HepG2 (cell line): ENCODE results near the gene KCTD6. TPM values are rescaled to one million over a fixed set of nuclear protein-coding genes. Genes with fewer than 3 reads are reported as not detected.
A peak's percentile ranks its signal among the peaks of the same experiment; 100 is the strongest.

Experiments
- EZH2 ChIP-seq: conservative IDR thresholded peaks from 2 replicates; pipeline ENCODE4 v1.6.1; 2012; ENCODE audit warnings: mild to moderate bottlenecking, low read depth, low read length, moderate library complexity
- GATAD2A ChIP-seq: IDR thresholded peaks from 2 replicates; pipeline ENCODE4 v1.6.1; 2016
- KLF13 ChIP-seq: sonication (generic); formaldehyde crosslinking; IDR thresholded peaks from 2 replicates; pipeline ENCODE4 v1.4.0; 2020; ENCODE audit warnings: mild to moderate bottlenecking, missing genetic modification reagents
- PTBP1 ChIP-seq: fragments of 200-400 bp; formaldehyde crosslinking; IDR thresholded peaks from 2 replicates; pipeline ENCODE4 v1.6.1; 2018; ENCODE audit warnings: low read length, low read depth; ENCODE audit not compliant: poor library complexity, severe bottlenecking
- STAG1 ChIP-seq: sonication (generic); formaldehyde crosslinking; IDR thresholded peaks from 2 replicates; pipeline ENCODE4 v1.4.0; 2020; ENCODE audit warnings: missing genetic modification reagents
- U2AF1 ChIP-seq: fragments of 200-400 bp; formaldehyde crosslinking; optimal IDR thresholded peaks from 2 replicates; pipeline ENCODE3; 2017; ENCODE audit warnings: mild to moderate bottlenecking, low read depth, low read length
- ZBTB7A ChIP-seq: sonication (generic); formaldehyde crosslinking; IDR thresholded peaks from 2 replicates; pipeline ENCODE4 v1.8.0; 2022; ENCODE audit warnings: mild to moderate bottlenecking, missing genetic modification reagents
- ZFP36L2 ChIP-seq: sonication (generic); formaldehyde crosslinking; IDR thresholded peaks from 2 replicates; pipeline ENCODE4 v1.4.0; 2020; ENCODE audit warnings: missing genetic modification reagents
- ZNF678 ChIP-seq: sonication (generic); formaldehyde crosslinking; IDR thresholded peaks from 2 replicates; pipeline ENCODE4 v1.4.0; 2020; ENCODE audit warnings: mild to moderate bottlenecking, missing genetic modification reagents
- polyA plus RNA-seq, 8 experiments: library from polyadenylated mRNA; depleted of rRNA in 3 of 8; stranded (reverse) in 7 of 8; unstranded in 1 of 8; fragments of >200 nt; fragmentation: Illumina TruSeq in 4 of 8; extraction: Trizol in 4 of 8; gene quantifications; 2 replicates each; pipeline versions ENCODE4 v1.2.1 to v1.2.3, GENCODE V29; 2011 to 2016; ENCODE audit warnings: low read depth in 4 of 8, missing spikeins in 1 of 8, mixed read lengths in 1 of 8; ENCODE audit not compliant: insufficient read depth in 1 of 8
- total RNA-seq, 5 experiments: library from RNA; depleted of rRNA; stranded (reverse); fragments of >200 nt; fragmentation: Illumina TruSeq; extraction: Trizol; gene quantifications; 2 replicates each; pipeline ENCODE4 v1.2.3, GENCODE V29; 2016; ENCODE audit warnings: low read depth in 1 of 5
- TF ChIP-seq, protein P1 (sequence below): IDR thresholded peaks from 2 replicates; pipeline ENCODE4 v1.6.1; 2016
- TF ChIP-seq, protein P2 (sequence below), 2 experiments: fragments of 450-650 bp in 1 of 2; sonication (generic) in 1 of 2; formaldehyde crosslinking; IDR thresholded peaks; 2 replicates each; pipeline versions ENCODE4 v1.5.0 to v1.8.0; 2020 to 2022; ENCODE audit warnings: mild to moderate bottlenecking in 1 of 2, missing genetic modification reagents in 1 of 2
- TF ChIP-seq, protein P3 (sequence below): IDR thresholded peaks from 2 replicates; pipeline ENCODE4 v1.6.1; 2016; ENCODE audit warnings: mild to moderate bottlenecking, missing biosample characterization, missing genetic modification reagents
- TF ChIP-seq, protein P4 (sequence below): sonication (generic); formaldehyde crosslinking; IDR thresholded peaks from 2 replicates; pipeline ENCODE4 v1.8.0; 2023; ENCODE audit warnings: mild to moderate bottlenecking, missing genetic modification reagents
- TF ChIP-seq, protein P5 (sequence below): sonication (generic); formaldehyde crosslinking; IDR thresholded peaks from 2 replicates; pipeline ENCODE4 v1.4.0; 2020; ENCODE audit warnings: missing genetic modification reagents
- TF ChIP-seq, protein P6 (sequence below): sonication (generic); formaldehyde crosslinking; IDR thresholded peaks from 2 replicates; pipeline ENCODE4 v1.4.0; 2020; ENCODE audit warnings: mild to moderate bottlenecking, missing genetic modification reagents
- TF ChIP-seq, protein P7 (sequence below): sonication (generic); formaldehyde crosslinking; IDR thresholded peaks from 2 replicates; pipeline ENCODE4 v1.9.0; 2021; ENCODE audit warnings: missing genetic modification reagents, mild to moderate bottlenecking, borderline replicate concordance

Gene KCTD6
- total and polyA plus RNA-seq, 2 of the 13 experiments (the other 11 are each of a cell fraction or from before 2014, with no cell fraction given): 13.4 to 14.2 TPM

DNA sequence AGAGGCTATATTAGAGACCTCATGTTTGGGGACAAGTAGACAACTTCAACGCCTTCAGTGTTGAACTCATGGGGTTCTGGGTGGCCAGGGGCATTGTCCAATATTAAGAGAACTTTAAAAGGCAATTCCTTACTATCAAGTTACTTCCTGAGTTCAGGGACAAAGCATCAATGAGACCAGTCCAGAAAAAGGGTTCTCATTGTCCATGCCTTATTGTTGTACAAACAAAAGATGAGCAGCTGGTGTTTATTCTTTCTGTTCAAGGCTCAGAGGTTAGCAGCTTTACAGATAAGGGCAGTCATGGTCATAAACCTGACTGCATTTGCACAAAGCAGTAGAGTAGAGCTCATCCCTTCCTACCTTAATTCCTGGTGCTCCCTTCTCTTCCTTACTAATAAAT lies 39.7 kb upstream of the KCTD6 start (continued):
- TF ChIP-seq, protein P1, sequence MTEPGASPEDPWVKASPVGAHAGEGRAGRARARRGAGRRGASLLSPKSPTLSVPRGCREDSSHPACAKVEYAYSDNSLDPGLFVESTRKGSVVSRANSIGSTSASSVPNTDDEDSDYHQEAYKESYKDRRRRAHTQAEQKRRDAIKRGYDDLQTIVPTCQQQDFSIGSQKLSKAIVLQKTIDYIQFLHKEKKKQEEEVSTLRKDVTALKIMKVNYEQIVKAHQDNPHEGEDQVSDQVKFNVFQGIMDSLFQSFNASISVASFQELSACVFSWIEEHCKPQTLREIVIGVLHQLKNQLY (CRISPR knock-in tag): peak; percentile 76; the same call in 1 of the 2 replicates
- TF ChIP-seq STAG1 (no peak), U2AF1 (no peak), PTBP1 (no peak), GATAD2A (CRISPR knock-in tag) (peak; percentile 95), ZNF678 (CRISPR knock-in tag) (no peak), EZH2 (no peak), ZBTB7A (CRISPR knock-in tag) (no peak), ZFP36L2 (CRISPR knock-in tag) (no peak), KLF13 (CRISPR knock-in tag) (no peak)
- TF ChIP-seq, protein P2, sequence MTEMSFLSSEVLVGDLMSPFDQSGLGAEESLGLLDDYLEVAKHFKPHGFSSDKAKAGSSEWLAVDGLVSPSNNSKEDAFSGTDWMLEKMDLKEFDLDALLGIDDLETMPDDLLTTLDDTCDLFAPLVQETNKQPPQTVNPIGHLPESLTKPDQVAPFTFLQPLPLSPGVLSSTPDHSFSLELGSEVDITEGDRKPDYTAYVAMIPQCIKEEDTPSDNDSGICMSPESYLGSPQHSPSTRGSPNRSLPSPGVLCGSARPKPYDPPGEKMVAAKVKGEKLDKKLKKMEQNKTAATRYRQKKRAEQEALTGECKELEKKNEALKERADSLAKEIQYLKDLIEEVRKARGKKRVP (CRISPR knock-in tag; IDR thresholded peaks at IDR 0.05): no peak
- TF ChIP-seq, protein P3, sequence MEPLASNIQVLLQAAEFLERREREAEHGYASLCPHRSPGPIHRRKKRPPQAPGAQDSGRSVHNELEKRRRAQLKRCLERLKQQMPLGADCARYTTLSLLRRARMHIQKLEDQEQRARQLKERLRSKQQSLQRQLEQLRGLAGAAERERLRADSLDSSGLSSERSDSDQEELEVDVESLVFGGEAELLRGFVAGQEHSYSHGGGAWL: no peak
- TF ChIP-seq, protein P4, sequence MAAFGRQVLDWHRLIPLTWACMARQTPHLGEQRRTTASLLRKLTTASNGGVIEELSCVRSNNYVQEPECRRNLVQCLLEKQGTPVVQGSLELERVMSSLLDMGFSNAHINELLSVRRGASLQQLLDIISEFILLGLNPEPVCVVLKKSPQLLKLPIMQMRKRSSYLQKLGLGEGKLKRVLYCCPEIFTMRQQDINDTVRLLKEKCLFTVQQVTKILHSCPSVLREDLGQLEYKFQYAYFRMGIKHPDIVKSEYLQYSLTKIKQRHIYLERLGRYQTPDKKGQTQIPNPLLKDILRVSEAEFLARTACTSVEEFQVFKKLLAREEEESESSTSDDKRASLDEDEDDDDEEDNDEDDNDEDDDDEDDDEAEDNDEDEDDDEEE: no peak
- TF ChIP-seq, protein P5, sequence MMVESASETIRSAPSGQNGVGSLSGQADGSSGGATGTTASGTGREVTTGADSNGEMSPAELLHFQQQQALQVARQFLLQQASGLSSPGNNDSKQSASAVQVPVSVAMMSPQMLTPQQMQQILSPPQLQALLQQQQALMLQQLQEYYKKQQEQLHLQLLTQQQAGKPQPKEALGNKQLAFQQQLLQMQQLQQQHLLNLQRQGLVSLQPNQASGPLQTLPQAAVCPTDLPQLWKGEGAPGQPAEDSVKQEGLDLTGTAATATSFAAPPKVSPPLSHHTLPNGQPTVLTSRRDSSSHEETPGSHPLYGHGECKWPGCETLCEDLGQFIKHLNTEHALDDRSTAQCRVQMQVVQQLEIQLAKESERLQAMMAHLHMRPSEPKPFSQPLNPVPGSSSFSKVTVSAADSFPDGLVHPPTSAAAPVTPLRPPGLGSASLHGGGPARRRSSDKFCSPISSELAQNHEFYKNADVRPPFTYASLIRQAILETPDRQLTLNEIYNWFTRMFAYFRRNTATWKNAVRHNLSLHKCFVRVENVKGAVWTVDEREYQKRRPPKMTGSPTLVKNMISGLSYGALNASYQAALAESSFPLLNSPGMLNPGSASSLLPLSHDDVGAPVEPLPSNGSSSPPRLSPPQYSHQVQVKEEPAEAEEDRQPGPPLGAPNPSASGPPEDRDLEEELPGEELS: peak; percentile 92
- TF ChIP-seq, protein P6, sequence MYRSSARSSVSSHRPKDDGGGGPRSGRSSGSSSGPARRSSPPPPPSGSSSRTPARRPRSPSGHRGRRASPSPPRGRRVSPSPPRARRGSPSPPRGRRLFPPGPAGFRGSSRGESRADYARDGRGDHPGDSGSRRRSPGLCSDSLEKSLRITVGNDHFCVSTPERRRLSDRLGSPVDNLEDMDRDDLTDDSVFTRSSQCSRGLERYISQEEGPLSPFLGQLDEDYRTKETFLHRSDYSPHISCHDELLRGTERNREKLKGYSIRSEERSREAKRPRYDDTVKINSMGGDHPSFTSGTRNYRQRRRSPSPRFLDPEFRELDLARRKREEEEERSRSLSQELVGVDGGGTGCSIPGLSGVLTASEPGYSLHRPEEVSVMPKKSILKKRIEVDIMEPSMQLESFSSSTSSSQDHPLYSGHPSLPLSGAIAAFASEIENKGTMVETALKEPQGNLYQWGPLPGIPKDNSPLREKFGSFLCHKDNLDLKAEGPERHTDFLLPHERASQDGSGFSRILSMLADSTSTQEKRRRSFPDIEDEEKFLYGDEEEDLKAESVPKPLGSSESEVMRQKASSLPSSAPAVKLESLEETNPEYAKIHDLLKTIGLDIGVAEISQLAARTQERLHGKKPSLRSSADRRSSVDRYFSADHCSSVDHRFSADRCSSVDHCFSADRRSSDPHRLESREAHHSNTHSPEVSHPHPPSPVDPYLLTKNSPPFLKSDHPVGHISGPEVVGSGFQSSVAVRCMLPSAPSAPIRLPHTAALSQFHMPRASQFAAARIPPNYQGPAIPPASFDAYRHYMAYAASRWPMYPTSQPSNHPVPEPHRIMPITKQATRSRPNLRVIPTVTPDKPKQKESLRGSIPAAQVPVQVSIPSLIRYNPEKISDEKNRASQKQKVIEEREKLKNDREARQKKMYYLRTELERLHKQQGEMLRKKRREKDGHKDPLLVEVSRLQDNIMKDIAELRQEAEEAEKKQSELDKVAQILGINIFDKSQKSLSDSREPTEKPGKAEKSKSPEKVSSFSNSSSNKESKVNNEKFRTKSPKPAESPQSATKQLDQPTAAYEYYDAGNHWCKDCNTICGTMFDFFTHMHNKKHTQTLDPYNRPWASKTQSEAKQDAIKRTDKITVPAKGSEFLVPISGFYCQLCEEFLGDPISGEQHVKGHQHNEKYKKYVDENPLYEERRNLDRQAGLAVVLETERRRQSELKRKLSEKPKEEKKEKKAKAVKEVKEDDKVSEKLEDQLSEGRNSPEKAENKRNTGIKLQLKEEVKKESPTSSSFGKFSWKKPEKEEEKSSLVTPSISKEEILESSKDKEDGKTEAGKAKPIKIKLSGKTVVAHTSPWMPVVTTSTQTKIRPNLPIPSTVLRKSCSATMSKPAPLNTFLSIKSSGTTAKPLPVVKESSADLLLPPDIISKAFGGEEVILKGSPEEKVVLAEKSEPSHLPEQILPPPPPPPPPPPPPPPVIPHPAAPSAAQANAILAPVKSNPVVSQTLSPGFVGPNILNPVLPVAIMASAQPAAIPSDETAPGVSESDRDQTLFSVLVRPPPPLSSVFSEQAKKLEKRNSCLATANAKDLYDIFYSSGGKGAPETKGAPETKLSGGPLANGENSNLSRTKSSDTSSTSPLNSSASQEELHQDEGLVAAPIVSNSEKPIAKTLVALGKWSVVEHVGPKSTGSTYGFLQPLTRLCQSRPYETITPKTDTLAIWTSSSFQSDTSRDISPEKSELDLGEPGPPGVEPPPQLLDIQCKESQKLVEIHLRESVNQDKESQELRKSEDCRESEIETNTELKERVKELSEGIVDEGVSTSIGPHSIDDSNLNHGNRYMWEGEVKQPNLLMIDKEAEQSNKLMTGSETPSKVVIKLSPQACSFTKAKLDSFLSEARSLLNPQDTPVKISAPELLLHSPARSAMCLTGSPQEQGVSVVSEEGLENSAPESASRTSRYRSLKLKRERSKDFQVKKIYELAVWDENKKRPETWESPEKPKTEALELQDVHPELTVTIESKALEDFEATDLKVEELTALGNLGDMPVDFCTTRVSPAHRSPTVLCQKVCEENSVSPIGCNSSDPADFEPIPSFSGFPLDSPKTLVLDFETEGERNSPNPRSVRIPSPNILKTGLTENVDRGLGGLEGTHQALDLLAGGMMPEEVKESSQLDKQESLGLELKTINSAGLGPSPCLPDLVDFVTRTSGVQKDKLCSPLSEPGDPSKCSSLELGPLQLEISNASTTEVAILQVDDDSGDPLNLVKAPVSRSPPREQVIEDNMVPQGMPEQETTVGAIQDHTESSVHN (CRISPR knock-in tag): no peak
- TF ChIP-seq, protein P7, sequence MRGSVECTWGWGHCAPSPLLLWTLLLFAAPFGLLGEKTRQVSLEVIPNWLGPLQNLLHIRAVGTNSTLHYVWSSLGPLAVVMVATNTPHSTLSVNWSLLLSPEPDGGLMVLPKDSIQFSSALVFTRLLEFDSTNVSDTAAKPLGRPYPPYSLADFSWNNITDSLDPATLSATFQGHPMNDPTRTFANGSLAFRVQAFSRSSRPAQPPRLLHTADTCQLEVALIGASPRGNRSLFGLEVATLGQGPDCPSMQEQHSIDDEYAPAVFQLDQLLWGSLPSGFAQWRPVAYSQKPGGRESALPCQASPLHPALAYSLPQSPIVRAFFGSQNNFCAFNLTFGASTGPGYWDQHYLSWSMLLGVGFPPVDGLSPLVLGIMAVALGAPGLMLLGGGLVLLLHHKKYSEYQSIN (CRISPR knock-in tag): no peak
